ENCODE data around the gene CDH4. TPM values are rescaled to one million over a fixed set of nuclear protein-coding genes. Genes with fewer than 3 reads are reported as not detected.

CDH4 gene
- total and polyA plus RNA-seq, 2 of the 13 experiments (the other 11 are each of a cell fraction or from before 2014, with no cell fraction given): not detected

DNA sequence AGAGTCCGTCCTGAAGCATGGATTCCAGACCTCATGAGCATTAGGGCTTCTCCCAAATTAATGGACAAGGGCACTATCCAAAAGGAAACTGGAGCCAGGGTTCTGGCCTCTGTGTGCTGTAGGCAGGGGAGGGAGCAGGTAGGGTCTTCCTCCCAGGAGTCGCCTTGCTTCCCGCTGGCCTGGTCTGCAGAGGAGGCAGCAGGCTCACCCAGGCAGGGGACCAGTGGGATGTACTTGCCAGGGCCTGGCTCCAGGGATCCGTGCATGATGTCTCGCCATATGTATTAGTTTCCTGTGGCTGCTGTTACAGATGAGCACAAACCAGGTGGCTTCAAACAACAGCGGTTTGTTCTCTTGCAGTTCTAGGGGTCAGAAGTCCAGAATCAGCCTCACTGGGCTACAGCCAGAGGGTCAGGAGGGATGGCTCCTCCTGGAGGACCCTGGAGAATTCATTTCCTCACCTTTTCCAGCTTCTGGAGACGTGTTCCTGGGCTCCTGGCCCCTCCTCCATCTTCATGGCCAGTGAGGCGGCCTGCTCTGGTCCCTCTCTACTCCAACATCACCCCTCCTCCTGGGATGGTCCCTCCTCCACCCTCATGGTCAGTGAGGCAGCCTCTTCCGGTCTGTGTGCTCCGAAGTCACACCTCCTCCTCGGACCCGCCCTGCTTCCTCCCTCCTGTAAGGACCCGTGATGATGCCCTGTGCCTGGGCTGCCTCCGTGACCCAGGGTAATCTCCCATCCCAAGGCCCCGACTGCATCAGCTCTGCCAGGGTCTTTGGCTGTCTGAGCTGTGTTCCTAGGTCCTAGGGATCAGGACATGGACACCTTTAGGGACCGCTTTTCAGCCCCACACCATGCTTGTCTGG is 329.1 kb downstream of the CDH4 start (continued):
- 0 out of 2 replicates have a peak, but pooled peaks have one; percentile 12 for TF ChIP-seq GABPA (IDR thresholded peaks at IDR 0.05; ENCODE audit: low read depth, low read length)
- no peak for TF ChIP-seq GABPA (CRISPR knock-in tag; IDR thresholded peaks at IDR 0.05; ENCODE audit: low read depth)
- TF ChIP-seq NFKB2 (CRISPR knock-in tag; IDR thresholded peaks at IDR 0.05; ENCODE audit: borderline replicate concordance): peak; percentile 58; the same call in 1 of the 2 replicates
- no peak for TF ChIP-seq AGO1 (IDR thresholded peaks at IDR 0.05; ENCODE audit: low read depth, low read length, poor library complexity, severe bottlenecking)
- TF ChIP-seq MAZ (IDR thresholded peaks at IDR 0.05; ENCODE audit: borderline replicate concordance, low read depth, low read length): no peak
- TF ChIP-seq MAZ (CRISPR knock-in tag; IDR thresholded peaks at IDR 0.05; ENCODE audit: low read depth): no peak
- TF ChIP-seq, protein P1, sequence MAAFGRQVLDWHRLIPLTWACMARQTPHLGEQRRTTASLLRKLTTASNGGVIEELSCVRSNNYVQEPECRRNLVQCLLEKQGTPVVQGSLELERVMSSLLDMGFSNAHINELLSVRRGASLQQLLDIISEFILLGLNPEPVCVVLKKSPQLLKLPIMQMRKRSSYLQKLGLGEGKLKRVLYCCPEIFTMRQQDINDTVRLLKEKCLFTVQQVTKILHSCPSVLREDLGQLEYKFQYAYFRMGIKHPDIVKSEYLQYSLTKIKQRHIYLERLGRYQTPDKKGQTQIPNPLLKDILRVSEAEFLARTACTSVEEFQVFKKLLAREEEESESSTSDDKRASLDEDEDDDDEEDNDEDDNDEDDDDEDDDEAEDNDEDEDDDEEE (CRISPR knock-in tag; IDR thresholded peaks at IDR 0.05): no peak
- peak; percentile 57; the same call in 1 of the 2 replicates for TF ChIP-seq ZNF644 (CRISPR knock-in tag; IDR thresholded peaks at IDR 0.05; ENCODE audit: low read depth)
- TF ChIP-seq RORA (CRISPR knock-in tag; IDR thresholded peaks at IDR 0.05): no peak
- TF ChIP-seq ZNF253 (CRISPR knock-in tag; IDR thresholded peaks at IDR 0.05; ENCODE audit: borderline replicate concordance): no peak
- peak; percentile 6 for TF ChIP-seq XRCC5 (optimal IDR thresholded peaks at IDR 0.05; ENCODE audit: low read length)
- TF ChIP-seq SOX6 (IDR thresholded peaks at IDR 0.05): no peak
- 0 out of 2 replicates have a peak, but pooled peaks have one; percentile 14 for TF ChIP-seq SOX6 (CRISPR knock-in tag; IDR thresholded peaks at IDR 0.05)
- 0 out of 2 replicates have a peak, but pooled peaks have one; percentile 6 for TF ChIP-seq ZNF776 (CRISPR knock-in tag; IDR thresholded peaks at IDR 0.05)
- no peak for TF ChIP-seq ZNF512 (CRISPR knock-in tag; IDR thresholded peaks at IDR 0.05)
- TF ChIP-seq, protein P2, sequence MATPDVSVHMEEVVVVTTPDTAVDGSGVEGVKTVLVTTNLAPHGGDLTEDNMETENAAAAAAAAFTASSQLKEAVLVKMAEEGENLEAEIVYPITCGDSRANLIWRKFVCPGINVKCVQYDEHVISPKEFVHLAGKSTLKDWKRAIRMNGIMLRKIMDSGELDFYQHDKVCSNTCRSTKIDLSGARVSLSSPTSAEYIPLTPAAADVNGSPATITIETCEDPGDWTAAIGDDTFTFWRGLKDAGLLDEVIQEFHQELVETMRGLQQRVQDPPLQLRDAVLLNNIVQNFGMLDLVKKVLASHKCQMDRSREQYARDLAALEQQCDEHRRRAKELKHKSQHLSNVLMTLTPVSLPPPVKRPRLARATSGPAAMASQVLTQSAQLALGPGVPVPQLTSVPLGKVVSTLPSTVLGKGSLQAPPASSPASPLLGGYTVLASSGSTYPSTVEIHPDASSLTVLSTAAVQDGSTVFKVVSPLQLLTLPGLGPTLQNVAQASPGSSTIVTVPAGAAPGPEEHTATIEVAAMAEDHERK (CRISPR knock-in tag; IDR thresholded peaks at IDR 0.05; ENCODE audit: low read depth): no peak
- peak; percentile 25 for TF ChIP-seq ZNF687 (CRISPR knock-in tag; IDR thresholded peaks at IDR 0.05)
- no peak for TF ChIP-seq ZNF33A (CRISPR knock-in tag; IDR thresholded peaks at IDR 0.05; ENCODE audit: borderline replicate concordance)
- peak; percentile 46; the same call in 1 of the 2 replicates for TF ChIP-seq HNF4A (CRISPR knock-in tag; IDR thresholded peaks at IDR 0.05)
- no peak for TF ChIP-seq CCDC6 (CRISPR knock-in tag; IDR thresholded peaks at IDR 0.05)

Data from HepG2 (cell line).